ENCODE data around the gene CMSS1. TPM values are rescaled to one million over a fixed set of nuclear protein-coding genes. Genes with fewer than 3 reads are reported as not detected.

Gene CMSS1
- total and polyA plus RNA-seq, 2 of the 13 experiments (the other 11 are each of a cell fraction or from before 2014, with no cell fraction given) = 6.4 to 48.7 TPM

DNA sequence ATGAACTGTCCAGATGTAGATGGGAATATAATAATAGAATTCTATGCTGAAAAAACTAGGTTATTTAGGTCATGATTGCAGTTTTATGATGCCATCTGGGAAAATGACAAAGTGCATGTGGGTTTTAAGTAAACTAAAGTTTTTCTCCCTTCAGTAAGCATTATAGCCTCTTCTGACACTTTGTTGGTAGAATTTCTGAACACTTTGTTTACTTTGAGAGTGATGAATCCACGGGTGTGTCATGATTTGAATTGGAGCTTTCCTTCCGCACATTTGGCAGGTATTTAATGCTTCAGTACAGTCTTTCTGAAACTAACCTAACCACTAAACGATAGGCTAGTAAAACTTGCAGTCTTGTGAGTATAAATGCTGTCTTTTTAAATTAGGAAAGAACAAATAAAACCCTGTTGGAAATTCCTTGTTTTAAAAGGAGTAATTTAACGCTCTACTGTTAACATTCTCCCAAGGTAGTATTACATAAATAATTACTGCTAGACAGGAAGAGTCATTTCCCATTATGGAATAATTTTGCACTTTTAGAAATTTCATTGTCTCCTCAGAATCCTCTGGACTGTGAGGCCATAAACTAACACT, 289.7 kb downstream of the CMSS1 start:
- in situ Hi-C loops (cut with HindIII; ENCODE audit: extremely low pct_ligation_motif_present, low pct_unique_long_range_greater_than_20kb) = no loop called here
- DNase-seq (ENCODE audit: low spot score) (no peak), ATAC-seq (no peak), FAIRE-seq (no peak)
- ChIA-PET POLR2A (interaction anchor here (1.8 to 1.9 kb wide), 2 partner anchors 9 to 31 kb away, joined by 4 to 5 read pairs; no protein-coding TSS in a partner anchor), CTCF (ENCODE audit: low intra/inter-chr PET ratio, low total read pairs) (no interaction called here)
- intact Hi-C loops (cut with micrococcal nuclease; ENCODE audit: unreplicated experiment) = no loop called here
- Histone ChIP-seq H3K27ac (ENCODE audit: extremely low read length, insufficient read depth, low read length) (no peak overlapping the region), H3K4me1 (ENCODE audit: insufficient read depth, low read length) (peaks cover 59% of the 10 kb centered on the region), H4K20me1 (ENCODE audit: insufficient read depth, low read length) (no peaks in the 10 kb centered on the region), H3K27me3 (ENCODE audit: control insufficient read depth in 1 of 2, insufficient read depth in 2 of 2, low read length in 2 of 2) (no peaks in the 10 kb centered on the region), H3K36me3 (replicated peaks in 1 of 2; ENCODE audit: control insufficient read depth in 1 of 2, insufficient read depth in 2 of 2, low read length in 2 of 2) (no peaks in the 10 kb centered on the region), H3K9ac (ENCODE audit: insufficient read depth, low read depth, low read length) (no peak overlapping the region), H3K79me2 (ENCODE audit: insufficient read depth, low read length) (no peaks in the 10 kb centered on the region), H3K4me3 (replicated peaks in 1 of 3; ENCODE audit: insufficient read depth in 1 of 3, low read depth in 2 of 3, low read length in 3 of 3) (no peak overlapping the region), H3K9me3 (ENCODE audit: low read length) (no peaks in the 10 kb centered on the region), H3K4me2 (ENCODE audit: low read depth, low read length) (no peak overlapping the region), H2AFZ (ENCODE audit: low read length) (peak overlapping the region; percentile 25)
- no peak for TF ChIP-seq TBX2 (CRISPR knock-in tag; IDR thresholded peaks at IDR 0.05; ENCODE audit: borderline replicate concordance)
- TF ChIP-seq, protein P1, sequence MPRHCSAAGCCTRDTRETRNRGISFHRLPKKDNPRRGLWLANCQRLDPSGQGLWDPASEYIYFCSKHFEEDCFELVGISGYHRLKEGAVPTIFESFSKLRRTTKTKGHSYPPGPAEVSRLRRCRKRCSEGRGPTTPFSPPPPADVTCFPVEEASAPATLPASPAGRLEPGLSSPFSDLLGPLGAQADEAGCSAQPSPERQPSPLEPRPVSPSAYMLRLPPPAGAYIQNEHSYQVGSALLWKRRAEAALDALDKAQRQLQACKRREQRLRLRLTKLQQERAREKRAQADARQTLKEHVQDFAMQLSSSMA (CRISPR knock-in tag; IDR thresholded peaks at IDR 0.05) = no peak
- no peak for TF ChIP-seq CEBPG (CRISPR knock-in tag; IDR thresholded peaks at IDR 0.05)
- no peak for TF ChIP-seq ATRX (CRISPR knock-in tag; IDR thresholded peaks at IDR 0.05; ENCODE audit: borderline replicate concordance)
- TF ChIP-seq TCF7L2 (IDR thresholded peaks at IDR 0.05; ENCODE audit: low read depth, low read length) = no peak
- no peak for TF ChIP-seq CC2D1A (CRISPR knock-in tag; IDR thresholded peaks at IDR 0.05)
- TF ChIP-seq, protein P2, sequence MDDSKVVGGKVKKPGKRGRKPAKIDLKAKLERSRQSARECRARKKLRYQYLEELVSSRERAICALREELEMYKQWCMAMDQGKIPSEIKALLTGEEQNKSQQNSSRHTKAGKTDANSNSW (CRISPR knock-in tag; IDR thresholded peaks at IDR 0.05; ENCODE audit: borderline replicate concordance) = no peak
- no peak for TF ChIP-seq ZNF570 (CRISPR knock-in tag; IDR thresholded peaks at IDR 0.05; ENCODE audit: borderline replicate concordance)
- TF ChIP-seq, protein P3, sequence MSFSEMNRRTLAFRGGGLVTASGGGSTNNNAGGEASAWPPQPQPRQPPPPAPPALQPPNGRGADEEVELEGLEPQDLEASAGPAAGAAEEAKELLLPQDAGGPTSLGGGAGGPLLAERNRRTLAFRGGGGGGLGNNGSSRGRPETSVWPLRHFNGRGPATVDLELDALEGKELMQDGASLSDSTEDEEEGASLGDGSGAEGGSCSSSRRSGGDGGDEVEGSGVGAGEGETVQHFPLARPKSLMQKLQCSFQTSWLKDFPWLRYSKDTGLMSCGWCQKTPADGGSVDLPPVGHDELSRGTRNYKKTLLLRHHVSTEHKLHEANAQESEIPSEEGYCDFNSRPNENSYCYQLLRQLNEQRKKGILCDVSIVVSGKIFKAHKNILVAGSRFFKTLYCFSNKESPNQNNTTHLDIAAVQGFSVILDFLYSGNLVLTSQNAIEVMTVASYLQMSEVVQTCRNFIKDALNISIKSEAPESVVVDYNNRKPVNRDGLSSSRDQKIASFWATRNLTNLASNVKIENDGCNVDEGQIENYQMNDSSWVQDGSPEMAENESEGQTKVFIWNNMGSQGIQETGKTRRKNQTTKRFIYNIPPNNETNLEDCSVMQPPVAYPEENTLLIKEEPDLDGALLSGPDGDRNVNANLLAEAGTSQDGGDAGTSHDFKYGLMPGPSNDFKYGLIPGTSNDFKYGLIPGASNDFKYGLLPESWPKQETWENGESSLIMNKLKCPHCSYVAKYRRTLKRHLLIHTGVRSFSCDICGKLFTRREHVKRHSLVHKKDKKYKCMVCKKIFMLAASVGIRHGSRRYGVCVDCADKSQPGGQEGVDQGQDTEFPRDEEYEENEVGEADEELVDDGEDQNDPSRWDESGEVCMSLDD (CRISPR knock-in tag; IDR thresholded peaks at IDR 0.05; ENCODE audit: borderline replicate concordance) = no peak
- TF ChIP-seq ZFP41 (CRISPR knock-in tag; IDR thresholded peaks at IDR 0.05; ENCODE audit: borderline replicate concordance) = no peak
- TF ChIP-seq, protein P4, sequence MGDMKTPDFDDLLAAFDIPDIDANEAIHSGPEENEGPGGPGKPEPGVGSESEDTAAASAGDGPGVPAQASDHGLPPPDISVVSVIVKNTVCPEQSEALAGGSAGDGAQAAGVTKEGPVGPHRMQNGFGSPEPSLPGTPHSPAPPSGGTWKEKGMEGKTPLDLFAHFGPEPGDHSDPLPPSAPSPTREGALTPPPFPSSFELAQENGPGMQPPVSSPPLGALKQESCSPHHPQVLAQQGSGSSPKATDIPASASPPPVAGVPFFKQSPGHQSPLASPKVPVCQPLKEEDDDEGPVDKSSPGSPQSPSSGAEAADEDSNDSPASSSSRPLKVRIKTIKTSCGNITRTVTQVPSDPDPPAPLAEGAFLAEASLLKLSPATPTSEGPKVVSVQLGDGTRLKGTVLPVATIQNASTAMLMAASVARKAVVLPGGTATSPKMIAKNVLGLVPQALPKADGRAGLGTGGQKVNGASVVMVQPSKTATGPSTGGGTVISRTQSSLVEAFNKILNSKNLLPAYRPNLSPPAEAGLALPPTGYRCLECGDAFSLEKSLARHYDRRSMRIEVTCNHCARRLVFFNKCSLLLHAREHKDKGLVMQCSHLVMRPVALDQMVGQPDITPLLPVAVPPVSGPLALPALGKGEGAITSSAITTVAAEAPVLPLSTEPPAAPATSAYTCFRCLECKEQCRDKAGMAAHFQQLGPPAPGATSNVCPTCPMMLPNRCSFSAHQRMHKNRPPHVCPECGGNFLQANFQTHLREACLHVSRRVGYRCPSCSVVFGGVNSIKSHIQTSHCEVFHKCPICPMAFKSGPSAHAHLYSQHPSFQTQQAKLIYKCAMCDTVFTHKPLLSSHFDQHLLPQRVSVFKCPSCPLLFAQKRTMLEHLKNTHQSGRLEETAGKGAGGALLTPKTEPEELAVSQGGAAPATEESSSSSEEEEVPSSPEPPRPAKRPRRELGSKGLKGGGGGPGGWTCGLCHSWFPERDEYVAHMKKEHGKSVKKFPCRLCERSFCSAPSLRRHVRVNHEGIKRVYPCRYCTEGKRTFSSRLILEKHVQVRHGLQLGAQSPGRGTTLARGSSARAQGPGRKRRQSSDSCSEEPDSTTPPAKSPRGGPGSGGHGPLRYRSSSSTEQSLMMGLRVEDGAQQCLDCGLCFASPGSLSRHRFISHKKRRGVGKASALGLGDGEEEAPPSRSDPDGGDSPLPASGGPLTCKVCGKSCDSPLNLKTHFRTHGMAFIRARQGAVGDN (CRISPR knock-in tag; IDR thresholded peaks at IDR 0.05) = no peak
- TF ChIP-seq ELF1 (CRISPR knock-in tag; IDR thresholded peaks at IDR 0.05) = no peak
- TF ChIP-seq ZNF878 (CRISPR knock-in tag; IDR thresholded peaks at IDR 0.05) = no peak
- no peak for TF ChIP-seq GLI4 (CRISPR knock-in tag; IDR thresholded peaks at IDR 0.05; ENCODE audit: borderline replicate concordance)
- TF ChIP-seq ARNT (IDR thresholded peaks at IDR 0.05) = no peak
- 90% methylated on average over 4 of the region's 4 CpGs for WGBS (ENCODE audit: low lambda C conversion rate)
- BruUV-seq (replicated peaks) = no TSS peak

Data from HepG2 (cell line).